GM04503 (cell line): ENCODE data around the gene KRTAP21-3.
"Not testable (repeated sequence)": the region's sequence is repeated elsewhere in the genome, so short reads cannot be mapped to it uniquely, and the experiment has no call there.

Experiments used
- DNase-seq: peaks from one replicate; pipeline ENCODE4 v3.0.0-alpha.2; 2012; ENCODE audit warnings: low read depth

Gene KRTAP21-3, protein sequence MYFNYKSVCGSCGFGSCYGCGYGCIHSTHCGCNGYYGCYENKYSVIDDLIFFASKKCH

DNA sequence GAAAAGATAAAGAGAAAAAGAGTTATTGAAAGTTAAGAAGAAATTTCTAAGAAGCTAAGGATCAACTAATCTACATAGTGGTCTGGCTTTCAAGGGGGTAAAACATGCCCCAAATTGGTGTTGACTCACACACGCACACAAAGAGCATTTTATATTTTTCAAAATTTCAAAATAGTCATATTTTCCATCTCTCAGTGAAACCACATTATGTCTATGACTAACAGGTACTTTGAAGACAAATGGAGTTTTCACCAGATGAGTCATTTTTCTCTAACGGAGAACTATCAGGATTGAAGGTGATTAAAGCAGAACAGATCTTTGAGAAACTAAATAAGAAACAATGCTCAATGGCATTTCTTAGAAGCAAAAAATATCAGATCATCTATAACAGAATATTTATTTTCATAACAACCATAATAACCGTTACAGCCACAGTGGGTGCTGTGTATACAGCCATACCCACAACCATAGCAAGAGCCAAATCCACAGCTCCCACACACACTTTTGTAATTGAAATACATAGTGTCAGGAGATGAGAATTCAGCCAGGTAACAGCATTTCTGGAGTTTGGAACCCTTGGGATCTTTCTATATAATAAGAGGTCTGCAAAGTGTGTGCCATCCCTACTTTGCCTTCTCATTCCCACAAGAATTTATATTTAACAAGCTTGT, at the start of gene KRTAP21-3:
TSS of gene KRTAP21-3 (minus strand) at position 539 of the 671 bp plus-strand sequence. CDS start at position 521, 18 bp downstream.
- no peak for DNase-seq

DNA sequence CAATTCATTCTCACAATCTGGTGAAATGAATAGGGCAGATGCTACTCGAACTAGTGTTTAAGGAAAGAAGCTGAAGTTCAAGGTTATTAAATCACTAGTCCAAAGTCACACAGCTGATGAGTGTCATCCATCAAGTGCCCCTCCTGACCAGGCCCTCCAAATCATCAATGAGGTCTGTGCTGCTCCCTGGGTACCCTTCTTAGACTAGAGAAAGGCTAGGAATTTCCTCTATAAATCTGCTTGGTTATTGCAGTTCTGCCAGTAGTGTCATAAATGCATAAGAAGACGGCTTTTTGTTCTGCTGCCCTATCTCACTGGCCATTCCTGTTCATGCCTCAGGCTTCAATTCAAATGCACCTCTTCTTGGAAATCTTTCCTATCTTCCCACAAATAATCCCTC, 42.2 kb upstream of the KRTAP21-3 start:
- DNase-seq: no peak

DNA sequence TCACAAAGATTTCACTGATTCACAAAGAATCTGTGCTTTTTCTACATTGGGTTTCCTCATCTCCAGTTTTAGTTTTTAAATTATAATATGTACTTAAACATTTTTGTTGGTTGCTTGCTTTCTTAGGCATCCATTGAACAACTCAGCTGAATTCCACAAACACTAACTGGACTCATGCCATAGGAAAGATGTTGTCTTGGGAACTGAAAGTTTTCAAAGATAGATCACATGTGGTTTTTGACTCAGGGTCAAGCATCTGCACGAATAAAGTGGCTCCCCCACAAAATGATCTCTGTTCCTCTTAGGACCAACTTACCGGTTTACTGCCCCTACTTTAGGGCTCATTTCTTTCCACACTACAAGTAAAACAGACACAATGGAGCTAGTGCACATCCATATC, 39.7 kb upstream of the KRTAP21-3 start:
- DNase-seq: no peak

DNA sequence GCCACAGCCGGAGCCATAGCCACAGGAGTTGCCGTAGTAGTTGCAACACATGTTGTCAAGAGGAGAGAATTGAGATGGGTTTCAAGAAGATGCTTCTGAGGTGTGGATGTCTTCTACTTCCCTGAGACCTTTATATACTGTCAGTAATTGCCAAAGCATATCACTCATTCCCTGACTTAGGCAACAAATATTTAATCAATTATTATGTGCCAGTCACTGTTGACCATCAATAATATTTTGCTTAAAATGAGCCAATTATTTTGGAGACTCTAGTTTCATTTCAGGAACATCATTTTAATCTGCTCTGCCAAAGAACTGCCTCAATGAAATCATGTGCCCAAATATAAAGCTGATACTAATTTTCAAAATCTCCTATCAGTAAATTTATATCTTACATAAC, 36.8 kb upstream of the KRTAP21-3 start, which contains the start of gene KRTAP21-1:
TSS of gene KRTAP21-1 (minus strand) at position 101 of the 400 bp plus-strand sequence. CDS start at position 51, 50 bp downstream.
- not testable (repeated sequence) for DNase-seq

DNA sequence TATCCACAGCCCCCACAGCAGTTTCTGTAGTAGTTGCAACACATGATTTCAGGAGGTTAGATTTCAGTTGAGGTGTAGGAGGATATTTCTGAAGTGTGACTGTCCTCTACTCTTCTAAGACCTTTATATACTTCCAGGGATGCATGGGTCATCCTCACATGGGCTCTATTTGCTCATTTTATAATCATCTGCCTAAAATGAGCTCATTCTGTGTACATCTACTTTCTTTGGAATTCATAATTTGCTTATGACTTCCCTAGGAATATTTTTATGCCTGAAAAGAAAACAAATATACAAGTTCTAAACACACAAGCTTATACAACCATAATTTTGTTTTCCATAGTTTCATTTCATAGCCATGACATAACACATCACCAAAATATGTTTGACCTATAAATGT, 28.6 kb upstream of the KRTAP21-3 start, which contains the start of gene KRTAP21-2:
TSS of gene KRTAP21-2 (minus strand) at position 101 of the 400 bp plus-strand sequence. CDS start at position 44, 57 bp downstream.
- DNase-seq: no peak

DNA sequence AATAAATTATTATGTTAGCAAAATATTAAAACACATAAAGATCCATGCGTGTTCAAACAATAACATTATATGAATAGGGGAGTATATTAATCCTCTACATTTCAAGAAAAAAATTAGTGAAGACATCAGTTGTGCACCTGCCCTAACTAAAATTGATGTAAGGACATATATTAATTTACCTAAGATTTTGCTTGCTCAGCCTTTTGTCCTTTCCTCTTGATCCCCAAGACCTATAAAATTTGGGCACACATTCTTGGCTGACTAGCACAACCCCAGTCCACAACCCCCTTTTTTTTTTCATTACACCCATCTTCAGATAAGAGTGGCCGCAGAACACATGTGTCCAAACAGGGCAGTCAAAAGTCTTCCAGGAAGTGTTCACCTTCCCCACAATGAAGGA, 21.9 kb upstream of the KRTAP21-3 start:
- DNase-seq: no peak

DNA sequence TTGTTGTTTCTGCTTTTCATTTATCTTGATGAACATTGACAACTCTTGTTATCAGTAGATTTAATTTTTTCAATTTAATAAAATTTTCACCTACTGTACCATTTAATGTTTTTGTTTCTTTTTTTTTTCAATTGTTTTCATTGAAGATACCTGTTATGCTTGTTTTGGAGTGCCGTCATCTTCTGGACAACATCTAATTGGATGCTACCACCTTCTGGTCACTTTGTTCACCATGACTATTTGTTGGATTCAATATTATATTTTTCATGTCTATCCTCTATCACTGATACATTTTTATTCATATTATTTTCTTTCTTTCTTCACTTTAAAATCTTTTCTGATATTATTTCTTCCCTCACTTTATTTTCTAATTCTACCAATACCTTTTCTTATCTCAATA, 14.4 kb upstream of the KRTAP21-3 start:
- no peak for DNase-seq

DNA sequence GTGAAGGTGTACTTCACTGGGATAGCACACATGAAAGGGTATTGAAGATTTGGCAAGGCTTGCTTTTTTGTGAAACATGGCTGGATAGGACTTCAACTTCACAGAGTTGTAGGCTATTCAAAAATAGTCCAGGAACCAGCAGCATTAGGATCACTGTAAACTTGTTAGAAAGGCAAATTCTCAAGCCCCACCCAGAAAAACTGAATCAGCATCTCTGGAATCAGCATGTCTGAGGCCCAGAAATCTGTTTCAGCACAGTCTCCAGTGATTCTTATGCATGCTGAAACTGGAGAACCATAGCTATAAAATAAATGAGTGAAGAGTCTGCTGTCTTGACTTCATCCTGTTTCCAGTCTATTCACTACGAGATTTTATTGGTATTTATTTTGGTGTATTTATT, 8.1 kb upstream of the KRTAP21-3 start:
- no peak for DNase-seq

DNA sequence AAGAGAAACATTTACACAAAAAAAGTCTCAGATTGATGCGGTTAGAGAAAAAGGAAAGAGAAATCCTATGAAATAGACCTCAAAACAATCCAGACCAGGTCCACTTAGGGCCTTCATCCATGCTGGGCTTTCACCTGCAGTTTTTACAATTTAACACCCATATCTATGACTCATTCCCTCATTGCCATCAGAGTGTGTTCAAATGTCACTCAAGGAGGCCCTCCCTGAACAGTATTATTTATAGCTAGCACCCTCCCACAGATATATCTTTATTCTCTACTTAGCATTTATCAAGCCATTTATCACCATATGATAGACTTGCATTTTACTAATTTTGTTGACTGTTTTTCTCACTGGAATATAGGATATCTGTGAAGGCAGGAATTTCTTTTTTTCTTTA, 824 bp upstream of the KRTAP21-3 start:
- no peak for DNase-seq

DNA sequence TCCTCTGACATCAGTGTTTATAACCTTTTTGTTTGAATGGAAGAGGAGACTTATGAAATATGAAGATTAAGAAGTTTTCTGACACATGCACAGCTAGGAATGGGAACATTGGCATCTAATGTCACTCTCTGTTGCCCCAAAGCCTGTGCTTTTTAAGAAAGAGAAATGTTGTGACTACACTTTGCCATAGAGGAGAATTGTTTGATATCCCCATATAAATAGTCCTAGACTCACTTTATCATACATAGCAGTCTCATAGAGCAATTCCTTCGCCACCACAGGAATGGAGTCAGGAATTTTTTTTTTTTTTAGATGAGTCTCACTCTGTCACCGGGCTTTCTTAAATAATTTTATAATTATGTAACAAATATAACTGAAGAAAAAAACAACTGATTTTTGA, 1.5 kb downstream of the KRTAP21-3 start:
- no peak for DNase-seq

DNA sequence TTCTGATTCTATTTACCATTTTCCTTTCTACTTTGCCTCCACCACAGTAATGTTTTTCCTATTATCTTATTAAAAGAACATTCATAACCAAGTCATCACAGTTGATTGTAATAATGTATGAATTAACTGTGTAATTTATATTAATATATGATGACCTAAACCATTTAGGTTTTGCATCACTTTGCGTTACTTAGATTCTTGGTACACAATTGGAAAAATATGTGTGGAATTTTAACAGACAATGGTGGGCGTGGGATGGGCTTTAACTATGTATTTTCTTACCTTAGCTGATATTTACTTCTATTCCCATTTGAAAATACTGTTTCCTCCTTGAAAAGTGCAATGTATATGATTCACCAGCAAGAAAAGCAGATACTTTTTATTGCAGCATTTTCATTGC, 3.6 kb downstream of the KRTAP21-3 start:
- DNase-seq: no peak

DNA sequence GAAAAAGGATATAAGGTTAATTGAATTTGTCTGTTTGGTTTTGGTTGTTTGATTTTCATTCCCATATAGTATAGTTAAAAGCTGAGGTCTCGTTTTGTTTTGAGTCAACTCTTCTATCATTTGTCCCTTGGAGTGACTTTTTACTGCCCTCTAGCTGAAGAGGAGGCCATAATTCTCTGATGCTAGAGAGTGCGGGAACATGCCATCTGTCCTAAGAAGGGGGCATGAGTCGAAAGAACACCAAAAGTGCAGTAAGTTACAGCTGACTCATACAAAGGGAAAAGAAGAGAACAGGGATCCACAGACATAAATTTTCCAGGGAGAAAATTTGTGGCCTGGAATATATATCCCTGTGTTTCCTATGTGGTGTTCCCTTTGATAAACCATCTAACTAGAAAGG, 4.1 kb downstream of the KRTAP21-3 start:
- DNase-seq: no peak

DNA sequence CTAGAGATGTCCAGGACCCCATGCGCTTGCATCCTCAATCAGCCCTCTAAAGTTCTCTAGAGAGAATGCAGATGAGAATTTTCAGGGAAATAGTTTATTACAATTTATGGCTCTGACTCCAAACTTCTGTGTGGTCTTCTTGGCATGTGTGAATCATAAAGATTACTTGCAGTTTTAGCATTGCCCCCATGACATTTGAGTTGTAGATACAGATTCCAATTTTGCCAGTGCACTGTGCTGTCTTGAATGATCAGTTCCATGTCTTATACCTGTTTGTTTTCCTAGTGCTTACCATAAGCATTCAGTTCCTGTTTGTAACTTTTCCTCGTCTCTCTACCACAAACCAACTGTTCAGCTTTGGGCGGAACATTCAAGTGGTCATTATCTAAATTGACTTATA, 4.8 kb downstream of the KRTAP21-3 start:
- no peak for DNase-seq

DNA sequence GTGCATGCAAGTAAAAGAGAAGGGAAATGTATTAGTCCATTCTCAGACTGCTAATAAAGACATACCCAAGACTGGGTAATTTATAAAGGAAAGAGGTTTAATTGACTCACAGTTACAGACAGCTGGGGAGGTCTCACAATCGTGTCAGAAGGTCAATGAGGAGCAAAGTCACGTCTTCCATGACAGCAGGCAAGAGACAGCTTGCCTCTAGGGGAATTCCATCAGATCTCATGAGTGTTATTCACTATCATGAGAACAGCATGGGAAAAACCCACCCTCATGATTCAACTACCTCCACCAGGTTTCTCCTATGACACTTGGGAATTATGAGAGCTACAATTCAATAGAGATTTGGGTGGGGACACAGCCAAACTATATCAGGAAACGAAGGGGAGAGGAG, 8.1 kb downstream of the KRTAP21-3 start:
- no peak for DNase-seq

DNA sequence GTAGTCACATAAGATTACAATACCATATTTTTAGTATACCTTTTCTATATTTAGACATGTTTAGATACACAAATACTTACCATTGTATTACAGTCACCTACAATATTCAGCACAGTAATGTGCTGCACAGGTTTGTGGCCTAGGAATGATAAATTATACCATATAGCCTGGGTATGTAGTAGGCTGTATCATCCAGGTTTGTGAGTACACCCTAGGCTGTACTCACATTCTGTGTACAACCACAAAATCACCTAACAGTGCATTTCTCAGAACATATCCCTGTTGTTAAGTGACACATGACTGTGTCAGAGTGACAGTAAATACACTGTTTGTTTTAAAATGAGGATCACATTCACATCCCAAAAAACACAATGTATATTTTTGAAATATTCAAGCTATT, 11.2 kb downstream of the KRTAP21-3 start:
- no peak for DNase-seq

DNA sequence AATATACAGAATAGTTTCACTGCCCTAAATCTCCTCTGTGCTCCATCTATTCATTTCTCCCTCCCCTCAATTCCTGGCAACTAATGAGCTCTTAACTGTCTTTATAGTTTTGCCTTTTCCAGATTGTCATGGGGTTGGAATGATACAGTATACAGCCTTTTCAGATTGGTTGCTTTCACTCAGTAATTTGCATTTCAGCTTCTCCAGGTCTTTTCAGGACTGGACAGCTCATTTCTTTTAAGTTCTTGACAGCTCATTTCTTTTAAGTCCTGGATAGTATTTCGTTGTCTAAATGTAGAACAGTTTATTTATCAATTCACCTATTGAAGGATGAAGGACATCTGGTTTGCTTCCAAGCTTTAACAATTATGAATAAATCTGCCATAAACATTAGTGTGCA, 22.6 kb downstream of the KRTAP21-3 start:
- DNase-seq: no peak

DNA sequence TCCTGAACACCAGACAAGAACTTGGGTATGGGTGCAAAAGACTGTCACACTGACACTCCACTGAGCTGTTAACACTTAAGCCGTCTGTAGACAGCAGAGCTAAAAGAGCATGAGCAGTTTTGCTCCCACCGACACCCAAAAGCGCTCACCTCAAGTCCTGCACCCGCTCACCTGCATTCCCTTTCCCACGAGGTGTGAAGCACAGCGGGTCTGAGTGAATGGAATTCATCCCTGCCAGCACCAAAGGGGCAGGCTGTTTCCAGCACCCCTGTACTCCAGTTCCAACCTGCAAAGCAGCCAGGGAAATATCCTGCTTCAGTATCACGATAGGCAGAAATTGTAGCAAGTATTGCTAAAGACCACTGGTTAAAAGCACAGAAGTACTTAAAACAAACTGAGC, 28.8 kb downstream of the KRTAP21-3 start:
- no peak for DNase-seq

DNA sequence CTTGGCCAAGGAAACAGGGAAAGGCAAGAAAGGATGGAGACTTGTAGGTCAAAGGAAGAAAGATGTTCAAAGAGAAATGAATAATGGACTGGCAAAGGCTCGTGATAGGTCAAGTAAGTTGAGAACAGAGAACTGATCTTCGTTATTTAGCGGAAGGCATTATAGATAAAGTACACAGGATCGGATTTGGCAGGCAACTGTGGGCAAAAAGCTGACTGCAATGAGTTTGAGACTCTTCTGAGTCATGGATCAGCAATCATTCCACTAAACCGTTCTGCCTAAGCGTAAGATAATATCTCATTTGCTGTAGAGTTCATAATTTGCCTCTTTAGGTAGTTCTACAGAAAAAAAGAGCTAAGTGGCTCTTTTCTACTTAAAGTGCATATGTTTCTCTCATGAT, 34.1 kb downstream of the KRTAP21-3 start:
- no peak for DNase-seq

DNA sequence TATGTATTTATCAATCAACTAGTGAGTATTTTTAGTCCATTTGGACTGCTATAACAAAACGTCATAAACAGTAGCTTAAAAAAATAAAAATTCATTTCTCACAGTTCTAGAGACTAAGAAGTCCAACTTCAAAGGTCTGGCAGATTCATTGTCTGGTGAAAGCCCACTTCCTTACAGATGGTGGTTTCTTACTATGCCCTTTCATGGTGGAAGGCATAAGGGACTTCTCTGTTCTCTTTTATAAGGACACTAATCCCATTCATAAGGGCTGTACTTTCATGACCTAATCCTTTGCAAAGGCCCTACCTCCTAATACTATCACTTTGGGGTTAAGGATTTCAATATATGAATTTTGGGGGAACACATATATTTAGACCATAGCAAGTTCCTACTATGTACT, 38.0 kb downstream of the KRTAP21-3 start:
- DNase-seq: no peak

DNA sequence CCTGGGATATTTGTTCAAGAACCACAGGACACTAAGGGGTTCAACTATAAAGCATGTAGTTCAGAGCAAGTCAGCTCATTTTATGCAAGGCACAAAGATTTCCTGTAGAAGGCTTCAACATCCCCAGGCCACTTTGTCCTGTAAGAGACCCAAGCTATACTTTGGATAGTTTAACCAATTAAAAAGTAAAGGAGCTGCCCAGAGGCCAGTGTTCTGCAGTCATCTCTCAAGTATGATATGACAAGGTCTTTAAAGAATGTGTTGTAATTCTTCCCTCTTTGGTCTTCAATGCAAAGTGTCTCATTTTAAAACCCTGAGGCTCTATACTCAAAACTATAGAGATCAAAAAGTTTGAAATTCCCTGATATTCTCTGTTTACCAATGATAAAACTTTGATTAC, 41.8 kb downstream of the KRTAP21-3 start:
- DNase-seq: no peak

DNA sequence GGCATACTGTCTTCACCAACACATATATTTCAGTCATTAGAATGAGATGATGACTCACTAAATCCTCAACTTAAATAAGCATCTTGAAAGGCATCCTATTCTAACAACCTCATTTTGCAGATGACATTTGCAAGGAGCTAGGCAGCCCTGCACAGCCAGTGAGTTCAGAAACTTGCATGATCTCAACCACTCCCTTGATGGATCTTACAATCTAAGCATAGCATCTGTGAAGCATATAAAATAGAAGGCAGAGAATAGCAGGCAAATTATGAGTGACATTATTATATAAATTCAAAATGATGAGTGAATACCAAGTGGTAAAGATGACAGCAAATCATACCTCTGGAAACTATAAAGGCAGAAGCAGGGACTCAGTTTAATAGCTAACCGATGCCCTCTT, 44.3 kb downstream of the KRTAP21-3 start:
- DNase-seq: no peak

DNA sequence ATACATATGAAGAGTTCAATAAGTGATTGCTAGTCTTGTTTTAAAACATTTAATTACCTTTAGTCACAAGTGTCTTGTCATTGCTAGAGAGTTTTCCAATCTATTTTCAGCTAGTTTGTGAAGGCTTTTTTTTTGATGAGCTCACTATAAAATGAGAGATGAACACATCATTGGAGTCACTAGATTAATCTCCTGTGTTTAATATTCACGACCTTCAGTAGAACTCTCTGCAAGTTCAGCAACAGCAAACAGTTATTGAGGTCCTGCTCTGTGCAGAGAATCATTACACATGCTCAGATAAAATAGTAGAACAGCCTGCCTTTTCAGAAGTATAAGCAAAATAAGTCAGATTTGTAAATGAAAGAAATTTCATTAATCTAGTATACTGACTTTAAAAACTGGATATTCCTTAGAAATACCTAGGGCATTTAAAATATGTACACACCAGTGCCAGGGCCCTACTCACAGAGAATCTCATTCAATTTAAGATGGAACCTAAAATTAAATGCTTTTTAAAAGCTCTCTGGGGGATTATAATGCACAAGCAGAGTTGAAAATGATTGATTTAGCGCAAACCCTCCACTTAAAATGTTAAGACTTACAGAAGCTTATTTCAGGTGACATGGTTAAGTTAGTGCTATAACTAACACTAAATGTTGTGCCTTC, 45.5 kb downstream of the KRTAP21-3 start:
- DNase-seq: no peak

DNA sequence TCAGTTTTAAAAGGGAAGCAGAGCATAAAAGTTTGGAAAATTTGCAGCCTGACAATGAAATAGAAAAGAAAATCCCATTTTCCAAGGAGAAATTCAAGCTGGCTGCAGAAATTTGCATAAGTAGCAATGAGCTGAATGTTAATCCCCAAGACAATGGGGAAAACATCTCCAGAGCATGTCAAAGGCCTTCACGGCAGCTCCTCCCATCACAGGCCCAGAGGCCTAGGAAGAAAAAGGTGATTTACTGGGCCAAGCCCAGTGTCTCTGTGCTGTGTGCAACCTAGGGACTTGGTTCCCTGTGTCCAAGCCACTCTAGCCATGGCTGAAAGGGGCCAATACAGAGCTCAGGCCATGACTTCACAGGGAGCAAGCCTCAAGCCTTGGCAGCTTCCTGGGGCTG, 49.8 kb downstream of the KRTAP21-3 start:
- no peak for DNase-seq
